22Rv1 (cell line): ENCODE data around the gene APBB2.

ENCODE experiments used
- H3K27ac ChIP-seq: fragments of 450-650 bp; 2 replicates; pipeline ENCODE4 v1.5.1; 2017
- CTCF ChIP-seq: fragments of 450-650 bp; IDR thresholded peaks from 2 replicates; pipeline ENCODE4 v1.5.1; 2017; ENCODE audit warnings: mild to moderate bottlenecking
- ZFX ChIP-seq: fragments of 450-650 bp; IDR thresholded peaks from 2 replicates; pipeline ENCODE4 v1.6.1; 2017; ENCODE audit warnings: antibody characterized with exemption, borderline replicate concordance

APBB2 gene

GRCh38 chr4:41179498-41180195 is 34.7 kb downstream of the APBB2 start:
- TF ChIP-seq CTCF, result no peak
- no peak for TF ChIP-seq ZFX
- no peak overlapping the region for H3K27ac ChIP-seq

- no peak overlapping the region for H3K27ac ChIP-seq
- no peak for TF ChIP-seq CTCF
- no peak for TF ChIP-seq ZFX
These were observed 35.7 kb downstream of the APBB2 start for GRCh38 chr4:41178372-41179370.

DNA sequence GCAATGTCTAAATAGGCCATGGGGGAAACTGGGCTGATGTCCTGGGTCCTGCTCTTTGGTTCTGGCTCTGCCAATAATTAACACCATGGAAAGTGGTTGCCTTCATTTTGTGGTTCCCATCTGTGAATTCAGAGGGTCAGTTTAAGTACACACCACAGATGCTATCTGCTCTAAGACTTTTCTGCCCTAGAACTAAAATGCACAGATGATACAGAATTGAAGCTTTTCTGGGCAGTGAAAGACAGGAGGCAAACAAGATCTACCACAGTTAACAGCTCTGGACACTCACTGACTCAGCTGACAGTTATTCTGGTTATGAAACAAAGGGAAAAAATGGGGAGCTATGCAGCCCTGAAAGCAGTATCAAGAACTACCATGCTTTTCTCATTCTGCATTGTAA is 37.3 kb downstream of the APBB2 start:
- TF ChIP-seq ZFX, result no peak
- no peak overlapping the region for H3K27ac ChIP-seq

DNA sequence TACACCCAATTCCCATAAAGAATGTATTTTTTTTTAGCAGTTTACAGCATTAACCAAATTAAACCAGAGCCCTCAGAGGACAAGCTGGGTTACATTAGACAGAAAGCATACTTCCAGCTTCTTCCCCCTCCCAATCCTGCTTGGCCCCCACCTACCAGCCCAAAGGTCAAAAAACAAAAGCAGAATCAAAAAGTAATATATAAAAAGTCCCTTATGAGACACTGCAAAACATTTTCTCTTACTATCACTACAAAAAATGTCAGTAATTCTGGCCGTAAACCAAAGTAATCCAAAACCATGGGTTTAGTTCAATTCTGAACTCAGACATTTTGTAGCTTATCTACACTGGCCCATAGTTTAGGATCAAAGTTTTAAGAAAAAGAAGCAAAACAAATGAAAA is 38.0 kb downstream of the APBB2 start:
- no peak for TF ChIP-seq CTCF
- no peak for TF ChIP-seq ZFX
- H3K27ac ChIP-seq, result no peak overlapping the region

GRCh38 chr4:41175794-41176193 is 38.5 kb downstream of the APBB2 start:
- no peak for TF ChIP-seq CTCF
- TF ChIP-seq ZFX, result no peak
- no peak overlapping the region for H3K27ac ChIP-seq

GRCh38 chr4:41174444-41174843 is 39.9 kb downstream of the APBB2 start:
- TF ChIP-seq ZFX, result no peak
- TF ChIP-seq CTCF, result no peak
- H3K27ac ChIP-seq, result no peak overlapping the region

- H3K27ac ChIP-seq, result no peak overlapping the region
- no peak for TF ChIP-seq CTCF
- no peak for TF ChIP-seq ZFX
These were observed 41.6 kb downstream of the APBB2 start for GRCh38 chr4:41172786-41173185.
